ENCODE measurements around the gene CCT8L2. TPM values are rescaled to one million over a fixed set of nuclear protein-coding genes. Genes with fewer than 3 reads are reported as not detected.

Gene CCT8L2
- total RNA-seq, 1 experiment from 2014 or later, result not detected

- Histone ChIP-seq H3K27me3 (ENCODE audit: insufficient read depth, low read length) (no peaks in the 10 kb centered on the region), H3K9me3 (ENCODE audit: control insufficient read depth in 1 of 2, insufficient read depth in 1 of 2, low read depth in 1 of 2, low read length in 2 of 2) (no peaks in the 10 kb centered on the region), H4K20me1 (ENCODE audit: insufficient read depth) (no peaks in the 10 kb centered on the region), H3K9ac (ENCODE audit: low read length) (no peak overlapping the region), H3K9me2 (ENCODE audit: insufficient read depth) (no peaks in the 10 kb centered on the region), H3K27ac (ENCODE audit: low read depth, low read length) (no peak overlapping the region), H3K36me3 (ENCODE audit: control insufficient read depth in 1 of 2, insufficient read depth in 2 of 2, low read length in 2 of 2) (no peaks in the 10 kb centered on the region), H2AFZ (ENCODE audit: low read depth, low read length, poor library complexity, severe bottlenecking) (no peak overlapping the region), H3K4me3 (replicated peaks in 1 of 2; ENCODE audit: low read depth in 1 of 2, low read length in 2 of 2) (no peak overlapping the region), H3K4me1 (ENCODE audit: control insufficient read depth in 1 of 2, insufficient read depth in 2 of 2, low read length in 2 of 2) (no peaks in the 10 kb centered on the region), H3K4me2 (ENCODE audit: low read length) (no peak overlapping the region), H3K79me2 (ENCODE audit: insufficient read depth, low read length) (no peaks in the 10 kb centered on the region)
- TF ChIP-seq POLR2AphosphoS5 (IDR thresholded peaks at IDR 0.05; ENCODE audit: low read depth, low read length) (no peak), EZH2phosphoT487 (IDR thresholded peaks at IDR 0.05; ENCODE audit: borderline replicate concordance) (no peak), EZH2 (IDR thresholded peaks at IDR 0.05) (no peak), YY1 (IDR thresholded peaks at IDR 0.05; ENCODE audit: extremely low read depth, insufficient replicate concordance, low read depth, low read length) (no peak), CEBPB (IDR thresholded peaks at IDR 0.05; ENCODE audit: low read depth) (no peak), ZFX (IDR thresholded peaks at IDR 0.05) (no peak), EGR1 (IDR thresholded peaks at IDR 0.05; ENCODE audit: low read depth) (no peak), FOSL1 (IDR thresholded peaks at IDR 0.05; ENCODE audit: low read depth) (no peak), ELF1 (IDR thresholded peaks at IDR 0.05; ENCODE audit: borderline replicate concordance, low read depth) (no peak), SRF (IDR thresholded peaks at IDR 0.05; ENCODE audit: low read depth) (no peak), MAX (IDR thresholded peaks at IDR 0.05) (no peak), SIN3A (IDR thresholded peaks at IDR 0.05; ENCODE audit: low read depth) (no peak), ATF3 (IDR thresholded peaks at IDR 0.05) (no peak), JUND (IDR thresholded peaks at IDR 0.05) (no peak), CTCF (IDR thresholded peaks at IDR 0.05 in 2 of 3, conservative IDR thresholded peaks at IDR 0.05 in 1 of 3; ENCODE audit: borderline replicate concordance in 1 of 3, insufficient read depth in 1 of 3, low read depth in 2 of 3, low read length in 2 of 3) (no peak), ZBTB33 (IDR thresholded peaks at IDR 0.05; ENCODE audit: extremely low read depth, insufficient replicate concordance, low read length) (no peak), ZNF274 (IDR thresholded peaks at IDR 0.05; ENCODE audit: low read depth, low read length) (no peak), POLR2A (IDR thresholded peaks at IDR 0.05; ENCODE audit: borderline replicate concordance, extremely low read depth, insufficient read depth, insufficient read length) (no peak), CBX3 (IDR thresholded peaks at IDR 0.05; ENCODE audit: low read depth) (no peak)
- intact Hi-C loops (cut with micrococcal nuclease), result no loop called here
- RAD21 ChIA-PET (ENCODE audit: low non-redundant PET in 1 of 2, low total read pairs in 2 of 2, uncharacterized antibody in 2 of 2, unreplicated experiment in 2 of 2), result no interaction called here
- DNase-seq (ENCODE audit: low read depth, low spot score) (no peak), ATAC-seq (no peak)
- POLR2A ChIA-PET, result no interaction called here
- CTCF ChIA-PET, result no interaction called here
- no TSS peak for BruUV-seq (replicated peaks)
These were observed 5.6 kb downstream of the CCT8L2 start for GRCh38 chr22:16586991-16587390.

Data from HCT116 (cell line).